Fibroblast of villous mesenchyme (primary cell): ENCODE results near the gene IPP. TPM values are rescaled to one million over a fixed set of nuclear protein-coding genes. Genes with fewer than 3 reads are reported as not detected.

ENCODE experiments used
- DNase-seq: peaks from one replicate; pipeline ENCODE4 v3.0.0-alpha.2; 2010; ENCODE audit warnings: low read depth
- H3K4me3 ChIP-seq: 2 replicates; pipeline ENCODE4 v1.5.1; 2011; ENCODE audit warnings: low read depth, mild to moderate bottlenecking, low read length
- CTCF ChIP-seq: IDR thresholded peaks from 2 replicates; pipeline ENCODE4 v1.5.1; 2012; ENCODE audit warnings: low read depth, mild to moderate bottlenecking, low read length; ENCODE audit not compliant: insufficient read depth
- total RNA-seq: library from RNA; depleted of rRNA; stranded (reverse); fragments of >200 nt; gene quantifications from 2 replicates; pipeline ENCODE4 v1.2.3, GENCODE V29; 2012

The IPP gene
- total RNA-seq, 1 donor: 14.7 TPM

- no peak for TF ChIP-seq CTCF
- DNase-seq: no peak
- H3K4me3 ChIP-seq: no peak overlapping the region
Measured at GRCh38 chr1:45666836-45667235, 83.6 kb downstream of the IPP start.

GRCh38 chr1:45660336-45660735, 90.1 kb downstream of the IPP start:
- no peak for TF ChIP-seq CTCF
- no peak for DNase-seq
- H3K4me3 ChIP-seq: no peak overlapping the region

DNA sequence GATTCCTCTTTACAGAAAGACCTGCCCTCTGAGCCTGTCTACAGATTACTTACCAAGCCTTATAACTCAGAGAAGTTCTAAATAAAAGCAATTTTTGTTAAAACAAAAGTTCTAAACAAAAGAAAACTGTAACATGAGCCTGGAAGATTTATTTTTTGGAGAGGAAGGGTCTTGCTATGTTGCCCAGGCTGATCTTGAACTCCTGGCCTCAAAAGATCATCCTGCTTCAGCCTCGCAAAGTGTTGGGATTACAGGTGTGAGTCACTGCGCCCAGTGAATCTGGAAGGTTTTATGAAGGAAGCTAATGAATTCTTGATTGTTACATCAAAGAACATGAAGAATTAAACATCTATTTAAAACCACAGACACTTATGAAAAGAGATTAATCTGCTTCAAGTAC, 91.2 kb downstream of the IPP start:
- TF ChIP-seq CTCF: no peak
- no peak overlapping the region for H3K4me3 ChIP-seq

DNA sequence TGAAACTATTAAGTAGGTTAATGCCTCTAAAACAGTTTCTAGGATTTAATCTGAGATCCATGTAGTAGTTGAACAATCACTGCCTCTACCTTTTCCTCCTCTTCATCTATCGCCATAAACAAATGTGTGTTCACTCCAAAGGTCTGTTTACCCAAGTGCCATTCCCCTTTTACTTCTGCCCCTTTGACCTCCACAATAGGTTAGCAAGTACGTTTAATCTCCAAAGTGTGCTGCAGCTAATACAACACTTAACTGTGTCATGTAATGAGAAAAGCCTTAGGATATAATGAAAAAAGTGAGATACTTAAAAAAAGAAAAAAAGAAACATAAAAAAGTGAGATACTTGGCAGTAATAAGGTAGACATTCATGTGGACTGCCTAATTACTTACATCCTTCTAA, 92.3 kb downstream of the IPP start:
- DNase-seq: no peak
- no peak overlapping the region for H3K4me3 ChIP-seq
- TF ChIP-seq CTCF: no peak

More for the DNA sequence above, 91.2 kb downstream of the IPP start:
- no peak for DNase-seq

GRCh38 chr1:45656573-45657226, 93.8 kb downstream of the IPP start:
- TF ChIP-seq CTCF: no peak
- DNase-seq: no peak
- H3K4me3 ChIP-seq: no peak overlapping the region

DNA sequence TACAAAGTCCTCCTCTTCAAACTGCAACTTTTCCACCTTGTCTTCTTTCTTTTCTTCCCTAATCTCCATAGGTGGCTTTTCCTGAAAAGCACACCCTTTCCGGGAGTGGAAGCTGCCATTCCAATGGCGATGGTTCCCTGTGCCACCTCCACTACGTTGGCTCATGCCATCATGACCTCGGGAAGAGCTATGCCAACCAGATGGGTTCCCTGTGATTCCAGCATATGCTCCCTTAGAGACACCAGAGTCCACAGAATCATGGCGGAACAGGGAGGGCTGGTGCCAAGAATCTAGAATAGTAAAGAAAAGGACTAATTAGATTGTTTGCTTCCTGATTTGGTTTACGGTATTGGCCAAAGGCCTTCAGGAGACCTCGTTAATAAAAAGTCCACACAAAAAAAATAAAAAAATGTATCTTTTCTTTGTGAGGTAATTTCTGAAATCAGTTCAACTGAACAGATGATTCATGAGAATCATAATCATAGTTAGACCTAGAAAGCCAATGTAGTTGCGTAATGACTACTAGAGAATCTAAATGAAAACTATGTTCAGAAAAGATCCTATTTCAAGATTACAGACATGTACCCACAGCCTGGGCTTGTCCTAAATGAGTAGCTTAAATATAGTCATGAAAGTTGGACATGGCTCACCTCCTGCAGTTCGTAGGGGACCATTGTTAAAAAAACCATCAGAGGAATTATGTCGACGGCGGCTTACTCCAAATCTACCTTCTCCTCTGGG, 95.7 kb downstream of the IPP start:
- no peak for TF ChIP-seq CTCF
- H3K4me3 ChIP-seq: no peak overlapping the region
- DNase-seq: peak; percentile 26

Other genes starting within 250 kb of the IPP start
- 361 and 523 TPM in 2 replicates for gene PRDX1, start 228.8 kb downstream of the IPP start, total RNA-seq
- 158 TPM in 2 replicates for gene AKR1A1, start 199.8 kb downstream of the IPP start, total RNA-seq
- gene NASP, start 166.6 kb downstream of the IPP start, total RNA-seq: 44.1 and 50.5 TPM in 2 replicates
- 1.3 and 1.6 TPM in 2 replicates for gene CCDC17, start 126.6 kb downstream of the IPP start, total RNA-seq
- 90.5 and 122 TPM in 2 replicates for gene GPBP1L1, start 64.1 kb downstream of the IPP start, total RNA-seq
- 6.9 and 10.0 TPM in 2 replicates for gene TMEM69, start 62.5 kb downstream of the IPP start, total RNA-seq
- 34.5 and 39.0 TPM in 2 replicates for gene MAST2, start 53.0 kb upstream of the IPP start, total RNA-seq